Effector CD8-positive, alpha-beta T cell (primary cell): ENCODE results near the gene ETHE1.
A peak's percentile ranks its signal among the peaks of the same experiment; 100 is the strongest.

ENCODE experiments used
- DNase-seq: peaks from one replicate; lab custom pipeline; 2025; lab: John Stamatoyannopoulos, UW

Gene ETHE1

GRCh38 chr19:43489310-43489709, 37.7 kb downstream of the ETHE1 start:
- DNase-seq: no peak

- DNase-seq: no peak
Measured at GRCh38 chr19:43488179-43488578, 38.8 kb downstream of the ETHE1 start.

- no peak for DNase-seq
Measured at GRCh38 chr19:43486412-43486811, 40.6 kb downstream of the ETHE1 start.

GRCh38 chr19:43485951-43486350, 41.0 kb downstream of the ETHE1 start:
- DNase-seq: no peak

GRCh38 chr19:43483281-43483680, 43.7 kb downstream of the ETHE1 start:
- no peak for DNase-seq

GRCh38 chr19:43482193-43482592, 44.8 kb downstream of the ETHE1 start:
- no peak for DNase-seq

- no peak for DNase-seq
Measured at GRCh38 chr19:43481701-43482100, 45.3 kb downstream of the ETHE1 start.

GRCh38 chr19:43480574-43480973, 46.4 kb downstream of the ETHE1 start:
- no peak for DNase-seq

- no peak for DNase-seq
Measured at GRCh38 chr19:43479961-43480561, 46.9 kb downstream of the ETHE1 start.

GRCh38 chr19:43479226-43479625, 47.8 kb downstream of the ETHE1 start:
- no peak for DNase-seq

GRCh38 chr19:43478323-43478722, 48.7 kb downstream of the ETHE1 start:
- no peak for DNase-seq

GRCh38 chr19:43476606-43477005, 50.4 kb downstream of the ETHE1 start:
- DNase-seq: no peak

- DNase-seq: peak; percentile 96
Measured at GRCh38 chr19:43474986-43475705, 51.9 kb downstream of the ETHE1 start.

- no peak for DNase-seq
Measured at GRCh38 chr19:43474487-43474886, 52.5 kb downstream of the ETHE1 start.

- no peak for DNase-seq
Measured at GRCh38 chr19:43471091-43471490, 55.9 kb downstream of the ETHE1 start.

GRCh38 chr19:43470288-43470687, 56.7 kb downstream of the ETHE1 start:
- DNase-seq: peak; percentile 75

- no peak for DNase-seq
Measured at GRCh38 chr19:43469160-43469480, 57.9 kb downstream of the ETHE1 start.

- DNase-seq: no peak
Measured at GRCh38 chr19:43468354-43469159, 58.4 kb downstream of the ETHE1 start.

GRCh38 chr19:43467730-43468129, 59.3 kb downstream of the ETHE1 start:
- no peak for DNase-seq

GRCh38 chr19:43467276-43467675, 59.7 kb downstream of the ETHE1 start:
- DNase-seq: no peak

GRCh38 chr19:43466793-43467192, 60.2 kb downstream of the ETHE1 start:
- no peak for DNase-seq

GRCh38 chr19:43465468-43466120, 61.4 kb downstream of the ETHE1 start, which contains the start of gene LYPD3:
TSS of gene LYPD3 (minus strand) at chr19:43465608. CDS start at chr19:43465571, 37 bp downstream.
- DNase-seq: no peak
